OCI-LY7 (cell line): ENCODE measurements around the gene ALOX15B. TPM values are rescaled to one million over a fixed set of nuclear protein-coding genes. Genes with fewer than 3 reads are reported as not detected.

Source experiments
- BruUV-seq: library from RNA; stranded (reverse); fragments of 400-500 nt; replicated peaks from 2 replicates; lab custom pipeline; 2021; lab: Mats Ljungman, UMichigan
- CTCF ChIA-PET: fragments of 300-600 bp; sonication (Branson Sonifier 250); formaldehyde crosslinking; loops from one replicate; lab custom pipeline; 2022; ENCODE audit warnings: antibody characterized with exemption; ENCODE audit not compliant: unreplicated experiment; lab: Charles Lee
- POLR2A ChIA-PET: fragments of 300-600 bp; sonication (Branson Sonifier 250); formaldehyde crosslinking; loops from one replicate; lab custom pipeline; 2022; ENCODE audit warnings: antibody characterized with exemption; lab: Charles Lee
- DNase-seq: peaks from one replicate; pipeline ENCODE4 v3.0.0-alpha.2; 2015; ENCODE audit warnings: low spot score
- H2AFZ ChIP-seq: fragments of 200-600 bp; sonication (generic), shearing (Covaris generic); 2 replicates; pipeline ENCODE4 v1.6.1; 2014; ENCODE audit warnings: mild to moderate bottlenecking, antibody characterized with exemption, low read length, moderate library complexity
- H3K27ac ChIP-seq: fragments of 200-600 bp; sonication (generic); 2 replicates; pipeline ENCODE4 v1.5.1; 2014; ENCODE audit warnings: mixed run types, low read depth, mild to moderate bottlenecking, moderate library complexity, low read length, inconsistent platforms; ENCODE audit not compliant: poor library complexity, severe bottlenecking
- H3K36me3 ChIP-seq: fragments of 200-600 bp; sonication (generic); 2 replicates; pipeline ENCODE4 v1.6.1; 2014; ENCODE audit warnings: mild to moderate bottlenecking, antibody characterized with exemption, low read length, moderate library complexity, mixed read lengths; ENCODE audit not compliant: insufficient read depth
- H3K4me1 ChIP-seq: fragments of 200-600 bp; sonication (generic); 2 replicates; pipeline ENCODE4 v1.5.1; 2014; ENCODE audit warnings: mild to moderate bottlenecking, low read length; ENCODE audit not compliant: insufficient read depth, poor library complexity, severe bottlenecking
- H3K4me2 ChIP-seq: fragments of 200-600 bp; sonication (generic); 2 replicates; pipeline ENCODE4 v1.6.1; 2014; ENCODE audit warnings: mild to moderate bottlenecking, low read length
- H3K4me3 ChIP-seq: fragments of 200-600 bp; sonication (generic); 2 replicates; pipeline ENCODE4 v1.5.1; 2014; ENCODE audit warnings: mild to moderate bottlenecking, low read depth, low read length; ENCODE audit not compliant: poor library complexity, severe bottlenecking
- H3K79me2 ChIP-seq: fragments of 200-600 bp; sonication (generic); 2 replicates; pipeline ENCODE4 v1.6.1; 2016; ENCODE audit warnings: low read depth, mild to moderate bottlenecking, low read length, moderate library complexity, mixed read lengths; ENCODE audit not compliant: insufficient read depth
- H3K9me2 ChIP-seq: fragments of 200-600 bp; sonication (generic); 2 replicates; pipeline ENCODE4 v1.6.1; 2016; ENCODE audit warnings: mild to moderate bottlenecking, low read length, mixed read lengths; ENCODE audit not compliant: insufficient read depth
- H3K9me3 ChIP-seq: fragments of 200-600 bp; sonication (generic); 2 replicates; pipeline ENCODE4 v1.6.1; 2014; ENCODE audit warnings: mild to moderate bottlenecking, mixed run types, low read length, mixed read lengths
- H4K20me1 ChIP-seq: fragments of 200-600 bp; sonication (generic); 2 replicates; pipeline ENCODE4 v1.6.1; 2014; ENCODE audit warnings: mild to moderate bottlenecking, antibody characterized with exemption, low read length, moderate library complexity, mixed read lengths; ENCODE audit not compliant: insufficient read depth
- CTCF ChIP-seq: fragments of 200-600 bp; sonication (generic); conservative IDR thresholded peaks from 2 replicates; pipeline ENCODE4 v1.5.1; 2014; ENCODE audit warnings: mild to moderate bottlenecking, antibody characterized with exemption, low read length, moderate library complexity, mixed read lengths
- EZH2phosphoT487 ChIP-seq: fragments of 200-600 bp; sonication (generic); IDR thresholded peaks from 2 replicates; pipeline ENCODE4 v1.6.1; 2018; ENCODE audit warnings: low read depth, borderline replicate concordance, mild to moderate bottlenecking, mixed run types, antibody characterized with exemption, low read length, moderate library complexity, mixed read lengths
- intact Hi-C: fragments of 100-400 bp; cut with micrococcal nuclease; formaldehyde crosslinking; loops from one replicate; pipeline ENCODE4 v1.10.0; 2022; ENCODE audit not compliant: unreplicated experiment
- microRNA-seq: library from miRNA; unstranded; fragments of <30 nt; microRNA quantifications from one replicate; pipeline ENCODE4 v1.2.0, GENCODE V29; 2022; ENCODE audit warnings: borderline replicate concordance
- small RNA-seq: library from RNA; depleted of rRNA; stranded (forward); fragments of <200 nt; gene quantifications from one replicate; pipeline ENCODE3, GENCODE V24; 2014
- total RNA-seq, 2 experiments: library from RNA; depleted of rRNA in 1 of 2; stranded (reverse); fragments of >200 nt in 1 of 2; shearing (Covaris generic) in 1 of 2; gene quantifications; 2 replicates each; pipeline ENCODE4 v1.2.3, GENCODE V29; 2014 to 2022

ALOX15B gene
- total RNA-seq, 2 experiments from 2014 or later: not detected

- no peaks in the 10 kb centered on the region for H3K9me3 ChIP-seq
- POLR2A ChIA-PET: no interaction called here
- H3K36me3 ChIP-seq: no peaks in the 10 kb centered on the region
- no peak overlapping the region for H2AFZ ChIP-seq
- H4K20me1 ChIP-seq: no peaks in the 10 kb centered on the region
- no peak for DNase-seq
- H3K4me1 ChIP-seq: peaks cover 23% of the 10 kb centered on the region
- no TSS peak for BruUV-seq
- H3K27ac ChIP-seq: no peak overlapping the region
- intact Hi-C loops: loop anchor here (2.0 kb wide), 1 partner anchor 15 kb away; no protein-coding TSS in a partner anchor
- CTCF ChIA-PET: no interaction called here
- no peaks in the 10 kb centered on the region for H3K79me2 ChIP-seq
- H3K9me2 ChIP-seq: no peaks in the 10 kb centered on the region
- no peak overlapping the region for H3K4me2 ChIP-seq
- no peak for TF ChIP-seq EZH2phosphoT487
- TF ChIP-seq CTCF: no peak
- no peak overlapping the region for H3K4me3 ChIP-seq
Measured at GRCh38 chr17:8095361-8095760, 56.5 kb downstream of the ALOX15B start.

DNA sequence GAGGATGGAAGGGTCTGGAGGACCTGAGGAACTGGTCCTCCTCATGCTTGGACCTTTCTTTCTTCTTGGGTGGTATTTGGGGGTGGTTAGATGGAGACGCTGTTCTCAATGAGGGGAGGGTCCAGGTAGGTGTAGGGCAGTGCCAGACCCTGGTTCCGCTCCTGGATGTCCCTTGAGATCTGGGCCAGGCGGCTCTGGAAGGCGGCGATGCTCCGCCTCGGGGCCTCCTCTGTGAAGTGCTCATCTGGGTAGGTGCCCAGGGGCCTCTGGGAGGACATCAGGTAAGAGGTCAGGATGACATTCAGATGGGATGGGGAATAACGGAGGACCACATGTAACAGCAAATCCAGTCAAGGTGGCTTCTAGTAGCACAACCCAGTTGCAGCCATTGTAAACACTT is 57.7 kb downstream of the ALOX15B start:
- no TSS peak for BruUV-seq
- Histone ChIP-seq H3K9me3 (no peaks in the 10 kb centered on the region), H4K20me1 (no peaks in the 10 kb centered on the region), H3K36me3 (no peaks in the 10 kb centered on the region), H3K79me2 (no peaks in the 10 kb centered on the region), H2AFZ (no peak overlapping the region), H3K4me1 (peaks cover 16% of the 10 kb centered on the region), H3K27ac (no peak overlapping the region), H3K4me2 (no peak overlapping the region), H3K9me2 (no peaks in the 10 kb centered on the region), H3K4me3 (no peak overlapping the region)
- ChIA-PET CTCF (no interaction called here), POLR2A (no interaction called here)
- DNase-seq: no peak
- intact Hi-C loops: no loop called here
- no peak for TF ChIP-seq CTCF
- no peak for TF ChIP-seq EZH2phosphoT487

Small RNA genes lying within 50 kb of the gene (microRNA-seq; reads per million reads assigned to microRNA genes)
- gene MIR4314: not detected

Small RNA genes lying within 50 kb of the gene (small RNA-seq; reads per million reads assigned to genes)
- gene MIR4314: not detected

Other genes starting within 250 kb of the ALOX15B start
- gene KDM6B, start 204.8 kb upstream of the ALOX15B start, total RNA-seq (2014; rRNA removed; shearing (Covaris generic)): 4.4 and 10.0 TPM in 2 replicates
- gene KDM6B, start 204.8 kb upstream of the ALOX15B start, total RNA-seq (2022): 46.4 and 62.9 TPM in 2 replicates
- 0.41 TPM in 1 of 2 replicates, not detected in the other for gene TMEM88, start 184.0 kb upstream of the ALOX15B start, total RNA-seq (2014; rRNA removed; shearing (Covaris generic))
- gene TMEM88, start 184.0 kb upstream of the ALOX15B start, total RNA-seq (2022): 3.8 and 4.0 TPM in 2 replicates
- 168 and 205 TPM in 2 replicates for gene NAA38, start 181.5 kb upstream of the ALOX15B start, total RNA-seq (2014; rRNA removed; shearing (Covaris generic))
- 149 and 153 TPM in 2 replicates for gene NAA38, start 181.5 kb upstream of the ALOX15B start, total RNA-seq (2022)
- gene CYB5D1, start 181.1 kb upstream of the ALOX15B start, total RNA-seq (2014; rRNA removed; shearing (Covaris generic)): 16.9 and 18.1 TPM in 2 replicates
- 19.3 and 24.8 TPM in 2 replicates for gene CYB5D1, start 181.1 kb upstream of the ALOX15B start, total RNA-seq (2022)
- 42.5 and 59.6 TPM in 2 replicates for gene CHD3, start 150.3 kb upstream of the ALOX15B start, total RNA-seq (2014; rRNA removed; shearing (Covaris generic))
- 124 and 126 TPM in 2 replicates for gene CHD3, start 150.3 kb upstream of the ALOX15B start, total RNA-seq (2022)
- gene RNF227, start 122.8 kb upstream of the ALOX15B start, total RNA-seq (2014; rRNA removed; shearing (Covaris generic)): 3.8 and 9.6 TPM in 2 replicates
- 4.7 and 5.8 TPM in 2 replicates for gene RNF227, start 122.8 kb upstream of the ALOX15B start, total RNA-seq (2022)
- 4.3 and 5.6 TPM in 2 replicates for gene KCNAB3, start 109.2 kb upstream of the ALOX15B start, total RNA-seq (2014; rRNA removed; shearing (Covaris generic))
- 14.3 and 17.3 TPM in 2 replicates for gene KCNAB3, start 109.2 kb upstream of the ALOX15B start, total RNA-seq (2022)
- gene TRAPPC1, start 107.1 kb upstream of the ALOX15B start, total RNA-seq (2014; rRNA removed; shearing (Covaris generic)): 40.2 and 41.0 TPM in 2 replicates
- 150 and 178 TPM in 2 replicates for gene TRAPPC1, start 107.1 kb upstream of the ALOX15B start, total RNA-seq (2022)
- 49.1 and 55.4 TPM in 2 replicates for gene CNTROB, start 106.9 kb upstream of the ALOX15B start, total RNA-seq (2014; rRNA removed; shearing (Covaris generic))
- gene CNTROB, start 106.9 kb upstream of the ALOX15B start, total RNA-seq (2022): 72.3 and 80.3 TPM in 2 replicates
- gene GUCY2D, start 36.4 kb upstream of the ALOX15B start, total RNA-seq (2014; rRNA removed; shearing (Covaris generic)): not detected in 2 replicates
- not detected in 2 replicates for gene GUCY2D, start 36.4 kb upstream of the ALOX15B start, total RNA-seq (2022)
- 2.0 TPM in 1 of 2 replicates, not detected in the other for gene ALOX12B, start 48.7 kb downstream of the ALOX15B start, total RNA-seq (2014; rRNA removed; shearing (Covaris generic))
- 4.5 and 5.3 TPM in 2 replicates for gene ALOX12B, start 48.7 kb downstream of the ALOX15B start, total RNA-seq (2022)
- gene ALOXE3, start 79.5 kb downstream of the ALOX15B start, total RNA-seq (2014; rRNA removed; shearing (Covaris generic)): not detected in 2 replicates
- 0.10 TPM in 1 of 2 replicates, not detected in the other for gene ALOXE3, start 79.5 kb downstream of the ALOX15B start, total RNA-seq (2022)
- gene HES7, start 85.0 kb downstream of the ALOX15B start, total RNA-seq (2014; rRNA removed; shearing (Covaris generic)): 0.44 and 0.75 TPM in 2 replicates
- gene HES7, start 85.0 kb downstream of the ALOX15B start, total RNA-seq (2022): 4.6 and 5.8 TPM in 2 replicates
- gene PER1, start 113.3 kb downstream of the ALOX15B start, total RNA-seq (2014; rRNA removed; shearing (Covaris generic)): 13.9 and 15.4 TPM in 2 replicates
- gene PER1, start 113.3 kb downstream of the ALOX15B start, total RNA-seq (2022): 38.0 and 48.0 TPM in 2 replicates
- 10.4 and 21.2 TPM in 2 replicates for gene VAMP2, start 123.9 kb downstream of the ALOX15B start, total RNA-seq (2014; rRNA removed; shearing (Covaris generic))
- gene VAMP2, start 123.9 kb downstream of the ALOX15B start, total RNA-seq (2022): 40.9 and 45.1 TPM in 2 replicates
- 34.6 and 57.0 TPM in 2 replicates for gene TMEM107, start 137.3 kb downstream of the ALOX15B start, total RNA-seq (2014; rRNA removed; shearing (Covaris generic))
- gene TMEM107, start 137.3 kb downstream of the ALOX15B start, total RNA-seq (2022): 43.9 and 45.4 TPM in 2 replicates
- 13.9 and 14.3 TPM in 2 replicates for gene BORCS6, start 151.1 kb downstream of the ALOX15B start, total RNA-seq (2014; rRNA removed; shearing (Covaris generic))
- gene BORCS6, start 151.1 kb downstream of the ALOX15B start, total RNA-seq (2022): 12.0 and 12.7 TPM in 2 replicates
- gene AURKB, start 171.5 kb downstream of the ALOX15B start, total RNA-seq (2014; rRNA removed; shearing (Covaris generic)): 248 and 283 TPM in 2 replicates
- gene AURKB, start 171.5 kb downstream of the ALOX15B start, total RNA-seq (2022): 310 and 323 TPM in 2 replicates
- gene CTC1, start 209.0 kb downstream of the ALOX15B start, total RNA-seq (2014; rRNA removed; shearing (Covaris generic)): 36.2 and 50.3 TPM in 2 replicates
- gene CTC1, start 209.0 kb downstream of the ALOX15B start, total RNA-seq (2022): 97.6 and 122 TPM in 2 replicates
- 114 and 122 TPM in 2 replicates for gene PFAS, start 210.2 kb downstream of the ALOX15B start, total RNA-seq (2014; rRNA removed; shearing (Covaris generic))
- 170 and 180 TPM in 2 replicates for gene PFAS, start 210.2 kb downstream of the ALOX15B start, total RNA-seq (2022)
- 30.6 and 32.2 TPM in 2 replicates for gene RANGRF, start 249.6 kb downstream of the ALOX15B start, total RNA-seq (2014; rRNA removed; shearing (Covaris generic))
- 43.3 and 46.7 TPM in 2 replicates for gene RANGRF, start 249.6 kb downstream of the ALOX15B start, total RNA-seq (2022)